HG03442 (cell line): ENCODE measurements around the gene C5orf63.
"Not testable (repeated sequence)": the region's sequence is repeated elsewhere in the genome, so short reads cannot be mapped to it uniquely, and the experiment has no call there.

Experiments used
- ATAC-seq: cut with Tn5 transposase; IDR thresholded peaks from one replicate; pipeline ENCODE4 v1.9.1; 2021; ENCODE audit warnings: mild to moderate bottlenecking, moderate library complexity; ENCODE audit not compliant: unreplicated experiment

C5orf63 gene

GRCh38 chr5:127076315-127077129, 3.2 kb upstream of the C5orf63 start:
- ATAC-seq: no peak

GRCh38 chr5:127074466-127074865, 1.2 kb upstream of the C5orf63 start:
- ATAC-seq: no peak

- no peak for ATAC-seq
Measured at GRCh38 chr5:127070243-127070642, 3.1 kb downstream of the C5orf63 start.

- no peak for ATAC-seq
Measured at GRCh38 chr5:127068493-127069214, 4.6 kb downstream of the C5orf63 start.

- no peak for ATAC-seq
Measured at GRCh38 chr5:127066721-127067120, 6.6 kb downstream of the C5orf63 start.

- no peak for ATAC-seq
Measured at GRCh38 chr5:127064253-127064840, 9.0 kb downstream of the C5orf63 start.

GRCh38 chr5:127063257-127063913, 9.9 kb downstream of the C5orf63 start:
- no peak for ATAC-seq

GRCh38 chr5:127061956-127062355, 11.3 kb downstream of the C5orf63 start:
- ATAC-seq: no peak

- no peak for ATAC-seq
Measured at GRCh38 chr5:127061537-127061936, 11.8 kb downstream of the C5orf63 start.

- no peak for ATAC-seq
Measured at GRCh38 chr5:127060470-127060985, 12.8 kb downstream of the C5orf63 start.

GRCh38 chr5:127056896-127057295, 16.4 kb downstream of the C5orf63 start:
- no peak for ATAC-seq

GRCh38 chr5:127055880-127056653, 17.2 kb downstream of the C5orf63 start:
- no peak for ATAC-seq

- not testable (repeated sequence) for ATAC-seq
Measured at GRCh38 chr5:127053551-127053950, 19.8 kb downstream of the C5orf63 start.

GRCh38 chr5:127053049-127053448, 20.3 kb downstream of the C5orf63 start:
- no peak for ATAC-seq

GRCh38 chr5:127051591-127051990, 21.7 kb downstream of the C5orf63 start:
- ATAC-seq: no peak

- ATAC-seq: no peak
Measured at GRCh38 chr5:127046343-127047072, 26.8 kb downstream of the C5orf63 start.

GRCh38 chr5:127042593-127042992, 30.7 kb downstream of the C5orf63 start:
- no peak for ATAC-seq

- ATAC-seq: no peak
Measured at GRCh38 chr5:127041571-127041970, 31.7 kb downstream of the C5orf63 start.

GRCh38 chr5:127040796-127041520, 32.3 kb downstream of the C5orf63 start:
- ATAC-seq: no peak
